Thoracic aorta (tissue), 2 donors: ENCODE measurements around the gene DEPP1. TPM values are rescaled to one million over a fixed set of nuclear protein-coding genes. Genes with fewer than 3 reads are reported as not detected.

Experiments
- ATAC-seq: fragments of 150-250 bp; one replicate; pipeline ENCODE4 v1.8.0; 2017; ENCODE audit warnings: low read depth; ENCODE audit not compliant: insufficient number of reproducible peaks, low FRiP score
- DNase-seq: peaks from one replicate; pipeline ENCODE4 v3.0.0-alpha.2; 2020; ENCODE audit warnings: low spot score
- H3K27ac ChIP-seq, 2 donors: fragments of 200-600 bp; sonication (generic); 1 replicate in 1 of 2; 2 replicates in 1 of 2; pipeline ENCODE4 v1.5.1; 2016; ENCODE audit warnings: mild to moderate bottlenecking in 2 of 2, moderate library complexity in 2 of 2
- H3K27me3 ChIP-seq: fragments of 200-600 bp; sonication (generic); replicated peaks from 2 replicates; pipeline ENCODE4 v1.6.0; 2016; ENCODE audit warnings: mild to moderate bottlenecking; ENCODE audit not compliant: insufficient read depth
- H3K36me3 ChIP-seq: fragments of 200-600 bp; sonication (generic); one replicate; pipeline ENCODE4 v1.5.1; 2016
- H3K4me1 ChIP-seq, 2 donors: fragments of 200-600 bp; sonication (generic); 1 replicate in 1 of 2; 2 replicates in 1 of 2; pipeline versions ENCODE4 v1.5.1 to v1.6.0; 2016; ENCODE audit warnings: low read depth in 2 of 2, mild to moderate bottlenecking in 1 of 2; ENCODE audit not compliant: control insufficient read depth in 1 of 2
- H3K4me3 ChIP-seq: fragments of 200-600 bp; sonication (generic); 2 replicates; pipeline ENCODE4 v1.5.1; 2016; ENCODE audit warnings: mild to moderate bottlenecking
- H3K9me3 ChIP-seq: fragments of 200-600 bp; sonication (generic); 2 replicates; pipeline ENCODE4 v1.5.1; 2016
- total RNA-seq, 2 donors: library from RNA; depleted of rRNA; stranded (reverse); fragments of >200 nt; gene quantifications; one replicate each; pipeline versions ENCODE4 v1.1.0 to v1.2.3, GENCODE V29; 2016
- TF ChIP-seq, protein P1 (sequence below): fragments of 200-600 bp; sonication (generic); IDR thresholded peaks from one replicate; pipeline ENCODE4 v1.5.1; 2019; ENCODE audit warnings: antibody characterized with exemption

Gene DEPP1
- total RNA-seq, 2 donors from 2014 or later: 473 to 661 TPM

DNA sequence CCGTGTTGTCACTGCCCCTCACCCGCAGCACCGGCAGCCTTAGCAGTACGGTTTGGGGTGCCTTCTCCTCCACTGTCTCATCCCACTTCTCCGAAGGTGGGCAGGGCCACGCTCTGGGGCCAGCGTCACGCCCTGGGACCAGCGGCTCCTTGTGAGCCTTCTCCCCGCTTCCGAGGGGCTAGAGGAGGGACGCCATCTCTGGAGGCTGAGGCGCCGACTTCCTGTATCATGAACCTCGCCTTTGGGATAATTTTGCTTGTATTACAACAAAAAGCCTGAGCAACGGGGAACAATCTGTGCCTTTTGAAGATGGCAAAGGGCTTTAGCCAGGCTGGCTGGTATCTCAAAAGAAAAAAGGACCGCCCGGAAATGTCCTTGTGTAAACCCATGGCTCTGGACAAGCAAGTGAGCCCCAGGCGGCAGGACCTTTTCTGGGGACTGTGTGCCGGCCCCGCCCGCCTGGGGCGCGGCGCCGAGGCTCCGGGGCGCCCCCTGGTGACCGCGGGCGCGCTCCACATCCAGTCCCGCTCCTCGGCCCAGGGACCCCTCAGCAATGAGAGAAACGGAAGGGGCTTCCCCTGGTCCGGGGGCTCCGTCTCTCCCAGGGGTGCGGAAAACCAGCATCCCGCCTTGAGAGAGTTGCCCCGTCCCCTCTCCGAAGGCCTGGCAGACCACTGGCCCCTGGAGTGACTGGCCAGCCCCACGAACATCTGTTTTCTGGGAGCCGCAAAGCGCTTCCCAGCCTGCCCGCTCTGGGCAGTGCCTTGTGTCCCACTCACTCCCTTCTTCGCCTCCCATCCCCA, 3.8 kb downstream of the DEPP1 start:
- no peak for DNase-seq
- Histone ChIP-seq H3K27me3 (no peaks in the 10 kb centered on the region), H3K9me3 (no peaks in the 10 kb centered on the region), H3K4me1 (peaks cover 13 to 46% of the 10 kb centered on the region in 2 donors), H3K4me3 (peak overlapping the region; percentile 73), H3K36me3 (peaks cover 27% of the 10 kb centered on the region), H3K27ac (peak overlapping the region; percentile 82 to 87)
- TF ChIP-seq, protein P1, sequence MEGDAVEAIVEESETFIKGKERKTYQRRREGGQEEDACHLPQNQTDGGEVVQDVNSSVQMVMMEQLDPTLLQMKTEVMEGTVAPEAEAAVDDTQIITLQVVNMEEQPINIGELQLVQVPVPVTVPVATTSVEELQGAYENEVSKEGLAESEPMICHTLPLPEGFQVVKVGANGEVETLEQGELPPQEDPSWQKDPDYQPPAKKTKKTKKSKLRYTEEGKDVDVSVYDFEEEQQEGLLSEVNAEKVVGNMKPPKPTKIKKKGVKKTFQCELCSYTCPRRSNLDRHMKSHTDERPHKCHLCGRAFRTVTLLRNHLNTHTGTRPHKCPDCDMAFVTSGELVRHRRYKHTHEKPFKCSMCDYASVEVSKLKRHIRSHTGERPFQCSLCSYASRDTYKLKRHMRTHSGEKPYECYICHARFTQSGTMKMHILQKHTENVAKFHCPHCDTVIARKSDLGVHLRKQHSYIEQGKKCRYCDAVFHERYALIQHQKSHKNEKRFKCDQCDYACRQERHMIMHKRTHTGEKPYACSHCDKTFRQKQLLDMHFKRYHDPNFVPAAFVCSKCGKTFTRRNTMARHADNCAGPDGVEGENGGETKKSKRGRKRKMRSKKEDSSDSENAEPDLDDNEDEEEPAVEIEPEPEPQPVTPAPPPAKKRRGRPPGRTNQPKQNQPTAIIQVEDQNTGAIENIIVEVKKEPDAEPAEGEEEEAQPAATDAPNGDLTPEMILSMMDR: peak; percentile 98
- no peak for ATAC-seq

DNA sequence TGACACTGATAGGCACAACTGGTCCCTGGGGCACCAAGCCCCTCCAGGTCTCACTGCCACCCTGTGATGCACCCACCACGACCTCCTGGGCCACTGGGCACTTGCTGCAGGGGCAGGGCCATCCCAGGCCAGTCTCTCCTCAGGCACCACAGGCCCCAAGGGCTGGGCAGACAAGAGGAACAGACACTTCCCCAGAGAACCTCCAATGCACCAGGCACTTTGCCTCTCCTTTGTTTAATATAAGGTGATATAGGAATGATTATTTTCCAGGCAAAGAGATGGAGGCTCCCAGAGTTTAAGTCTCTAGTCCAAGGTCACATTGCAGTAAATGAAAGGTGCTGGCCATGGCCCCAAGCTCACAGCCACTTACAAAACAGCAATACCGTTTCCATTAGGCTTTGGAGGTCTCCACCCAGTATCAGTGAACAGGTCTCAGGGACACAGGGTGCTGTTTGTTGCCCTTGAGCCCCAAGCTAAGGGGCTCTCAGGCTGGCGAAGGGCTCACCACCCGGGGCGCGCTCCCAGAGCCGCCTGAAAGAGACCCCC, 4.5 kb downstream of the DEPP1 start:
- Histone ChIP-seq H3K9me3 (no peaks in the 10 kb centered on the region), H3K4me3 (peak overlapping the region; percentile 73), H3K27me3 (no peaks in the 10 kb centered on the region), H3K4me1 (peaks cover 8 to 44% of the 10 kb centered on the region in 2 donors), H3K36me3 (peaks cover 27% of the 10 kb centered on the region), H3K27ac (peak overlapping the region; percentile 82 to 87)
- ATAC-seq (no peak), DNase-seq (no peak)
- TF ChIP-seq, protein P1: no peak

DNA sequence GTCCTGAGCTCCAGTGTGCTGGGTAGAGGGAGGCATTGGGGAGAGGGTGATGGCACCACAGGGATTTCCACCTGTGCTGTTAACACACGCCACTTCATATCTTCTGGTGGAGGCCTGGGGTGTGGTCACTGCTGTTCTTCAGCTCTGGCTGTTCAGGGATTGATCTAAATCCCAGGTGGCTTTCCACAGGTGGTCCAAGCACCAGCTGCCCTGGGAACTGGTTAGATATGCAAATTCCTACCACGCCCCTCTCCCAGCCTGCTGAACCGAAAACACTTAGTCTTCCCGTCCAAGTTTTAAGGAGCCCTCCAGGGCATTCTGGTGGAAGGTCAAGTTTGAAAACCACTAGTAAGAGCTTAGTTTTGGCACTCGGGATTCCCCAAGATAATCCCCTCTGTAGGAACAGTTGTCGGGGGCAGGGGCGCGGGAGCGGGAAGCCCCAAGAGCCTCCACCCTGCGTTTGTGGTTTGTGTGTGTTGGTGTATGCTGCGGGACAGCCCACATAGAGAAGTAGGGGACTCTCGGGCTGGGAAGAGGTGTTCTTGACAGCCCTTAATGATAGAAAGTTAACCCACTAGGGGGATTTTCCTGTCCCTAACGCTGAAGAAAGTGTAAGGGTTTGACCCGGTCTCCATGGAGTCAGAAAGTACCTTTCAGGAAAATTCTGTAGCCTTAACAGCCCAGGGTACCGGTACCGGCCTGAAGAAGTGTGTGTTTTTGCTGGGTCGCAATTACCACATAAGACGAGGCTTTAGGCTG, 5.1 kb downstream of the DEPP1 start:
- H3K4me3 ChIP-seq: no peak overlapping the region
- TF ChIP-seq, protein P1: no peak
- ATAC-seq (no peak), DNase-seq (no peak)
- peak overlapping the region; percentile 82 to 87 for H3K27ac ChIP-seq
- peaks cover 11 to 47% of the 10 kb centered on the region in 2 donors for H3K4me1 ChIP-seq
- H3K9me3 ChIP-seq: no peaks in the 10 kb centered on the region
- peaks cover 27% of the 10 kb centered on the region for H3K36me3 ChIP-seq
- H3K27me3 ChIP-seq: no peaks in the 10 kb centered on the region

DNA sequence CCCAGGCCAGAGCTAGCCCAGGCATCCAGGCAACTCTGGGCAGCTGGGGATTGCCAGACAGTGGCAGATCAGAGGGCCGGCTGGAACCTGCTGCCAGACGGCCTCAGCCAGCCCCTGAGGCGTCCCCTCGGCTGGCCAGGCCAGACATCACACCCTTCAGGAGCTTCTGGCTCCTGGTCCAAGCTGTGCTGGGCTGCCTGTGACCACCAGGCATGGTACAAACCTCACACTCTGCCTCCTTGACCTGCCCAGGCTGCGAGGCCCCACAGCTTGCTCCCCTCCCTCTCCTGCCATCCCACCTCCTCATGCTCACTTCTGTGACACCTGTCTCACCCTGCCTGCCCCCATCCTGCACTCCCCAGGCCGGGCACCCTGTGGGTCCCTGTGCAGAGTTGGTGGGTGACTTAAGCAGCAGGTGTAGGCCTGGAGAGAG, 5.7 kb downstream of the DEPP1 start:
- Histone ChIP-seq H3K36me3 (peaks cover 27% of the 10 kb centered on the region), H3K27me3 (no peaks in the 10 kb centered on the region), H3K9me3 (no peaks in the 10 kb centered on the region), H3K27ac (peak overlapping the region in 1 of 2 donors; percentile 82), H3K4me3 (no peak overlapping the region), H3K4me1 (peaks cover 15 to 52% of the 10 kb centered on the region in 2 donors)
- ATAC-seq (no peak), DNase-seq (no peak)
- TF ChIP-seq, protein P1: no peak
